ENCODE results near the gene BCCIP.

The BCCIP gene

GRCh38 chr10:125822878-125823662, at the start of gene BCCIP, which contains the start of gene UROS:
TSS of gene BCCIP (plus strand) at chr10:125823546. CDS start at chr10:125823558, 12 bp downstream.
TSS of gene UROS (minus strand) at chr10:125823258. CDS start at chr10:125816499, 6,759 bp downstream.
- FAIRE-seq (no peak), DNase-seq (ENCODE audit: low spot score) (peak; percentile 76)

GRCh38 chr10:125773687-125774543, 49.4 kb upstream of the BCCIP start:
- FAIRE-seq: no peak
- DNase-seq (ENCODE audit: low spot score): no peak

- FAIRE-seq (no peak), DNase-seq (ENCODE audit: low spot score) (no peak)
Observed at GRCh38 chr10:125774581-125775191, 48.7 kb upstream of the BCCIP start.

GRCh38 chr10:125775491-125776106, 47.7 kb upstream of the BCCIP start, which contains the start of gene MMP21:
TSS of gene MMP21 (minus strand) at chr10:125775821. CDS start at chr10:125775821, 0 bp downstream.
- DNase-seq (ENCODE audit: low spot score): no peak
- FAIRE-seq: no peak

- no peak for DNase-seq (ENCODE audit: low spot score)
- FAIRE-seq: no peak
Observed at GRCh38 chr10:125777806-125778205, 45.5 kb upstream of the BCCIP start.

- FAIRE-seq (no peak), DNase-seq (ENCODE audit: low spot score) (no peak)
Observed at GRCh38 chr10:125778556-125778955, 44.8 kb upstream of the BCCIP start.

- FAIRE-seq (no peak), DNase-seq (ENCODE audit: low spot score) (no peak)
Observed at GRCh38 chr10:125779403-125780327, 43.7 kb upstream of the BCCIP start.

- no peak for FAIRE-seq
- no peak for DNase-seq (ENCODE audit: low spot score)
Observed at GRCh38 chr10:125781374-125781773, 42.0 kb upstream of the BCCIP start.

GRCh38 chr10:125782054-125782453, 41.3 kb upstream of the BCCIP start:
- DNase-seq (ENCODE audit: low spot score) (no peak), FAIRE-seq (no peak)

- FAIRE-seq (no peak), DNase-seq (ENCODE audit: low spot score) (no peak)
Observed at GRCh38 chr10:125782616-125783015, 40.7 kb upstream of the BCCIP start.

- DNase-seq (ENCODE audit: low spot score) (no peak), FAIRE-seq (no peak)
Observed at GRCh38 chr10:125783408-125783807, 39.9 kb upstream of the BCCIP start.

GRCh38 chr10:125783957-125784356, 39.4 kb upstream of the BCCIP start:
- FAIRE-seq (no peak), DNase-seq (ENCODE audit: low spot score) (no peak)

GRCh38 chr10:125785791-125786190, 37.6 kb upstream of the BCCIP start:
- FAIRE-seq (no peak), DNase-seq (ENCODE audit: low spot score) (no peak)

- DNase-seq (ENCODE audit: low spot score) (no peak), FAIRE-seq (no peak)
Observed at GRCh38 chr10:125788156-125789034, 35.0 kb upstream of the BCCIP start.

- no peak for DNase-seq (ENCODE audit: low spot score)
- no peak for FAIRE-seq
Observed at GRCh38 chr10:125792342-125793300, 30.7 kb upstream of the BCCIP start.

GRCh38 chr10:125795128-125795527, 28.2 kb upstream of the BCCIP start:
- FAIRE-seq (no peak), DNase-seq (ENCODE audit: low spot score) (no peak)

- DNase-seq (ENCODE audit: low spot score) (no peak), FAIRE-seq (no peak)
Observed at GRCh38 chr10:125795637-125796190, 27.6 kb upstream of the BCCIP start.

GRCh38 chr10:125797424-125797823, 25.9 kb upstream of the BCCIP start:
- no peak for FAIRE-seq
- DNase-seq (ENCODE audit: low spot score): no peak
